Ectodermal cell (in vitro differentiated cells): ENCODE data around the gene TBC1D9.
A peak's percentile ranks its signal among the peaks of the same experiment; 100 is the strongest.
"Not testable (repeated sequence)": the region's sequence is repeated elsewhere in the genome, so short reads cannot be mapped to it uniquely, and the experiment has no call there.

Source experiments
- H3K27ac ChIP-seq: 2 replicates; pipeline ENCODE4 v1.7.0; 2013; ENCODE audit warnings: mild to moderate bottlenecking, low read depth, low read length; ENCODE audit not compliant: insufficient read depth, poor library complexity, severe bottlenecking
- H3K27me3 ChIP-seq: 2 replicates; pipeline ENCODE4 v1.7.0; 2013; ENCODE audit warnings: mild to moderate bottlenecking, low read length; ENCODE audit not compliant: insufficient read depth, control insufficient read depth, poor library complexity, severe bottlenecking
- H3K36me3 ChIP-seq: one replicate; pipeline ENCODE4 v1.7.0; 2013; ENCODE audit warnings: low read length; ENCODE audit not compliant: control insufficient read depth, insufficient read depth
- H3K4me1 ChIP-seq: one replicate; pipeline ENCODE4 v1.7.0; 2013; ENCODE audit warnings: low read length; ENCODE audit not compliant: control insufficient read depth, insufficient read depth
- H3K4me3 ChIP-seq: 2 replicates; pipeline ENCODE4 v1.7.0; 2013; ENCODE audit warnings: low read depth, low read length, control low read depth; ENCODE audit not compliant: insufficient read depth
- H3K9me3 ChIP-seq: 2 replicates; pipeline ENCODE4 v1.7.0; 2013; ENCODE audit warnings: mild to moderate bottlenecking, low read length, moderate library complexity; ENCODE audit not compliant: control insufficient read depth
- WGBS, 2 experiments: methylation state at CpG; one replicate each; pipeline ENCODE4 v1.1.7; 2013; ENCODE audit warnings: missing lambda C conversion rate in 2 of 2; 5-methylcytosine and 5-hydroxymethylcytosine counted together

The TBC1D9 gene

GRCh38 chr4:140754918-140755773, 1.0 kb downstream of the TBC1D9 start:
- H3K36me3 ChIP-seq: no peaks in the 10 kb centered on the region
- no peak overlapping the region for H3K27ac ChIP-seq
- H3K4me1 ChIP-seq: no peaks in the 10 kb centered on the region
- peak overlapping the region; percentile 55 for H3K4me3 ChIP-seq
- H3K27me3 ChIP-seq: peaks cover 25% of the 10 kb centered on the region
- H3K9me3 ChIP-seq: no peaks in the 10 kb centered on the region
- 39 to 42% methylated on average over 8 of the region's 8 CpGs for WGBS, 2 experiments

- Histone ChIP-seq H3K4me3 (no peak overlapping the region), H3K27ac (no peak overlapping the region)
- whole genome bisulfite sequencing, 2 experiments: 92 to 93% methylated on average over 2 of the region's 2 CpGs
Measured at GRCh38 chr4:140753329-140753728, 2.9 kb downstream of the TBC1D9 start.

GRCh38 chr4:140752291-140753068, 3.7 kb downstream of the TBC1D9 start:
- no peak overlapping the region for H3K4me3 ChIP-seq
- H3K36me3 ChIP-seq: no peaks in the 10 kb centered on the region
- H3K4me1 ChIP-seq: no peaks in the 10 kb centered on the region
- H3K27me3 ChIP-seq: peaks cover 21% of the 10 kb centered on the region
- no peaks in the 10 kb centered on the region for H3K9me3 ChIP-seq
- H3K27ac ChIP-seq: no peak overlapping the region

More at GRCh38 chr4:140753329-140753728, 2.9 kb downstream of the TBC1D9 start:
- Histone ChIP-seq H3K9me3 (no peaks in the 10 kb centered on the region), H3K36me3 (no peaks in the 10 kb centered on the region), H3K27me3 (peaks cover 25% of the 10 kb centered on the region), H3K4me1 (no peaks in the 10 kb centered on the region)

- Histone ChIP-seq H3K27ac (no peak overlapping the region), H3K4me3 (no peak overlapping the region), H3K27me3 (peaks cover 17% of the 10 kb centered on the region), H3K9me3 (no peaks in the 10 kb centered on the region), H3K4me1 (no peaks in the 10 kb centered on the region), H3K36me3 (no peaks in the 10 kb centered on the region)
- WGBS, 2 experiments: 88% methylated on average over 1 of the region's 2 CpGs; no CpG with 5 or more reads in 1 of the 2 experiments
Measured at GRCh38 chr4:140750470-140750869, 5.7 kb downstream of the TBC1D9 start.

- 82 to 100% methylated on average over 1 of the region's 1 CpG for WGBS, 2 experiments
- Histone ChIP-seq H3K36me3 (no peaks in the 10 kb centered on the region), H3K27ac (no peak overlapping the region), H3K4me3 (no peak overlapping the region), H3K9me3 (no peaks in the 10 kb centered on the region), H3K27me3 (no peaks in the 10 kb centered on the region), H3K4me1 (peaks cover 7% of the 10 kb centered on the region)
Measured at GRCh38 chr4:140748171-140748570, 8.0 kb downstream of the TBC1D9 start.

GRCh38 chr4:140746546-140746945, 9.6 kb downstream of the TBC1D9 start:
- H3K4me3 ChIP-seq, H3K9me3 ChIP-seq, H3K4me1 ChIP-seq, H3K36me3 ChIP-seq, H3K27me3 ChIP-seq, H3K27ac ChIP-seq: not testable (repeated sequence)
- 93% methylated on average over 7 of the region's 7 CpGs for WGBS, 2 experiments

GRCh38 chr4:140744421-140744820, 11.8 kb downstream of the TBC1D9 start:
- no peaks in the 10 kb centered on the region for H3K36me3 ChIP-seq
- peaks cover 7% of the 10 kb centered on the region for H3K4me1 ChIP-seq
- H3K4me3 ChIP-seq: no peak overlapping the region
- H3K27me3 ChIP-seq: no peaks in the 10 kb centered on the region
- H3K27ac ChIP-seq: no peak overlapping the region
- WGBS, 2 experiments: 91 to 94% methylated on average over 3 of the region's 3 CpGs
- no peaks in the 10 kb centered on the region for H3K9me3 ChIP-seq

GRCh38 chr4:140743194-140743931, 12.8 kb downstream of the TBC1D9 start:
- Histone ChIP-seq H3K4me1 (peaks cover 7% of the 10 kb centered on the region), H3K4me3 (no peak overlapping the region), H3K9me3 (no peaks in the 10 kb centered on the region), H3K27ac (no peak overlapping the region), H3K36me3 (no peaks in the 10 kb centered on the region), H3K27me3 (no peaks in the 10 kb centered on the region)
- WGBS, 2 experiments: 52 to 55% methylated on average over 4 of the region's 4 CpGs

GRCh38 chr4:140742838-140743193, 13.4 kb downstream of the TBC1D9 start:
- Histone ChIP-seq H3K27me3 (no peaks in the 10 kb centered on the region), H3K4me3 (no peak overlapping the region), H3K36me3 (no peaks in the 10 kb centered on the region), H3K27ac (no peak overlapping the region), H3K9me3 (no peaks in the 10 kb centered on the region), H3K4me1 (peaks cover 7% of the 10 kb centered on the region)
- WGBS, 2 experiments: 92 to 100% methylated on average over 1 of the region's 1 CpG
